Measurements from ENCODE around the gene NPFF.
A peak's percentile ranks its signal among the peaks of the same experiment; 100 is the strongest.

The NPFF gene

GRCh38 chr12:53530920-53531319 lies 23.6 kb upstream of the NPFF start:
- Histone ChIP-seq H3K4me3 (no peak overlapping the region), H3K27me3 (ENCODE audit: low read depth) (no peaks in the 10 kb centered on the region), H3K4me1 (no peaks in the 10 kb centered on the region), H3K9me3 (no peaks in the 10 kb centered on the region), H3K36me3 (replicated peaks) (peaks cover 22% of the 10 kb centered on the region)
- in situ Hi-C loops (cut with MboI; ENCODE audit: low sequenced_read_pairs) = no loop called here
- DNase-seq (ENCODE audit: low spot score in 2 of 2) = no peak

- Histone ChIP-seq H3K27me3 (ENCODE audit: low read depth) (no peaks in the 10 kb centered on the region), H3K4me1 (no peaks in the 10 kb centered on the region), H3K36me3 (replicated peaks) (peaks cover 22% of the 10 kb centered on the region), H3K4me3 (no peak overlapping the region), H3K9me3 (no peaks in the 10 kb centered on the region)
- in situ Hi-C loops (cut with MboI; ENCODE audit: low sequenced_read_pairs) = no loop called here
- DNase-seq (ENCODE audit: low spot score in 2 of 2) = no peak
Measured at GRCh38 chr12:53530061-53530460, 22.8 kb upstream of the NPFF start.

GRCh38 chr12:53524476-53524875 lies 17.2 kb upstream of the NPFF start:
- Histone ChIP-seq H3K9me3 (no peaks in the 10 kb centered on the region), H3K4me1 (no peaks in the 10 kb centered on the region), H3K27me3 (ENCODE audit: low read depth) (no peaks in the 10 kb centered on the region), H3K36me3 (replicated peaks) (peaks cover 6% of the 10 kb centered on the region), H3K4me3 (no peak overlapping the region)
- in situ Hi-C loops (cut with MboI; ENCODE audit: low sequenced_read_pairs) = no loop called here
- DNase-seq (ENCODE audit: low spot score in 2 of 2) = no peak

GRCh38 chr12:53523131-53523530 lies 15.8 kb upstream of the NPFF start:
- Histone ChIP-seq H3K9me3 (no peaks in the 10 kb centered on the region), H3K36me3 (replicated peaks) (peaks cover 6% of the 10 kb centered on the region), H3K27me3 (ENCODE audit: low read depth) (no peaks in the 10 kb centered on the region), H3K4me1 (no peaks in the 10 kb centered on the region), H3K4me3 (no peak overlapping the region)
- in situ Hi-C loops (cut with MboI; ENCODE audit: low sequenced_read_pairs) = no loop called here
- no peak for DNase-seq (ENCODE audit: low spot score in 2 of 2)

- in situ Hi-C loops (cut with MboI; ENCODE audit: low sequenced_read_pairs) = loop anchor here (10.0 kb wide), 1 partner anchor 314 kb away; the partner anchor contains the start of gene ITGB7
- Histone ChIP-seq H3K4me3 (no peak overlapping the region), H3K27me3 (ENCODE audit: low read depth) (no peaks in the 10 kb centered on the region), H3K36me3 (replicated peaks) (peaks cover 20% of the 10 kb centered on the region), H3K4me1 (no peaks in the 10 kb centered on the region), H3K9me3 (no peaks in the 10 kb centered on the region)
- DNase-seq (ENCODE audit: low spot score in 2 of 2) = no peak
Measured at GRCh38 chr12:53518381-53518780, 11.1 kb upstream of the NPFF start.

- no peaks in the 10 kb centered on the region for H3K9me3 ChIP-seq
- no peak overlapping the region for H3K4me3 ChIP-seq
- H3K27me3 ChIP-seq (ENCODE audit: low read depth) = no peaks in the 10 kb centered on the region
- in situ Hi-C loops (cut with MboI; ENCODE audit: low sequenced_read_pairs) = loop anchor here (10.0 kb wide), 1 partner anchor 312 kb away; the partner anchor contains the start of gene ITGB7
- no peaks in the 10 kb centered on the region for H3K4me1 ChIP-seq
- H3K36me3 ChIP-seq (replicated peaks) = peaks cover 13% of the 10 kb centered on the region
- DNase-seq (ENCODE audit: low spot score in 2 of 2) = no peak
Measured at GRCh38 chr12:53516758-53517455, 9.6 kb upstream of the NPFF start.

GRCh38 chr12:53515291-53515680 lies 8.0 kb upstream of the NPFF start:
- Histone ChIP-seq H3K4me3 (no peak overlapping the region), H3K27me3 (ENCODE audit: low read depth) (no peaks in the 10 kb centered on the region), H3K36me3 (replicated peaks) (peaks cover 13% of the 10 kb centered on the region), H3K4me1 (no peaks in the 10 kb centered on the region), H3K9me3 (no peaks in the 10 kb centered on the region)
- in situ Hi-C loops (cut with MboI; ENCODE audit: low sequenced_read_pairs) = loop anchor here (10.0 kb wide), 1 partner anchor 310 kb away; the partner anchor contains the start of gene ITGB7
- DNase-seq (ENCODE audit: low spot score in 2 of 2) = no peak

- Histone ChIP-seq H3K4me1 (no peaks in the 10 kb centered on the region), H3K27me3 (ENCODE audit: low read depth) (no peaks in the 10 kb centered on the region), H3K4me3 (no peak overlapping the region), H3K9me3 (no peaks in the 10 kb centered on the region), H3K36me3 (replicated peaks) (peaks cover 13% of the 10 kb centered on the region)
- in situ Hi-C loops (cut with MboI; ENCODE audit: low sequenced_read_pairs) = loop anchor here (10.0 kb wide), 1 partner anchor 310 kb away; the partner anchor contains the start of gene ITGB7
- DNase-seq (ENCODE audit: low spot score in 2 of 2) = no peak
Measured at GRCh38 chr12:53514628-53515290, 7.5 kb upstream of the NPFF start.

GRCh38 chr12:53513712-53514410 lies 6.6 kb upstream of the NPFF start:
- DNase-seq (ENCODE audit: low spot score in 2 of 2) = no peak
- Histone ChIP-seq H3K4me1 (no peaks in the 10 kb centered on the region), H3K4me3 (no peak overlapping the region), H3K9me3 (no peaks in the 10 kb centered on the region), H3K27me3 (ENCODE audit: low read depth) (no peaks in the 10 kb centered on the region), H3K36me3 (replicated peaks) (peaks cover 13% of the 10 kb centered on the region)
- in situ Hi-C loops (cut with MboI; ENCODE audit: low sequenced_read_pairs) = loop anchor here (10.0 kb wide), 1 partner anchor 309 kb away; the partner anchor contains the start of gene ITGB7

GRCh38 chr12:53510181-53510812 lies 3.0 kb upstream of the NPFF start:
- Histone ChIP-seq H3K4me3 (no peak overlapping the region), H3K36me3 (replicated peaks) (peaks cover 17% of the 10 kb centered on the region), H3K4me1 (no peaks in the 10 kb centered on the region), H3K9me3 (no peaks in the 10 kb centered on the region), H3K27me3 (ENCODE audit: low read depth) (no peaks in the 10 kb centered on the region)
- DNase-seq (ENCODE audit: low spot score in 2 of 2) = no peak
- in situ Hi-C loops (cut with MboI; ENCODE audit: low sequenced_read_pairs) = loop anchor here (10.0 kb wide), 1 partner anchor 305 kb away; the partner anchor contains the start of gene ITGB7

GRCh38 chr12:53508534-53509170 lies 1.4 kb upstream of the NPFF start:
- H3K4me1 ChIP-seq = no peaks in the 10 kb centered on the region
- peak; percentile 79 to 91 for DNase-seq (ENCODE audit: low spot score in 2 of 2)
- no peaks in the 10 kb centered on the region for H3K27me3 ChIP-seq (ENCODE audit: low read depth)
- H3K36me3 ChIP-seq (replicated peaks) = peaks cover 16% of the 10 kb centered on the region
- no peaks in the 10 kb centered on the region for H3K9me3 ChIP-seq
- in situ Hi-C loops (cut with MboI; ENCODE audit: low sequenced_read_pairs) = loop anchor here (10.0 kb wide), 1 partner anchor 184 kb away; the partner anchor contains the start of gene AAAS
- H3K4me3 ChIP-seq = no peak overlapping the region

GRCh38 chr12:53507603-53507885 lies 260 bp upstream of the NPFF start:
- no peak for DNase-seq (ENCODE audit: low spot score in 2 of 2)
- H3K4me1 ChIP-seq = no peaks in the 10 kb centered on the region
- H3K36me3 ChIP-seq (replicated peaks) = peaks cover 16% of the 10 kb centered on the region
- no peaks in the 10 kb centered on the region for H3K9me3 ChIP-seq
- in situ Hi-C loops (cut with MboI; ENCODE audit: low sequenced_read_pairs) = loop anchor here (10.0 kb wide), 1 partner anchor 183 kb away; the partner anchor contains the start of gene AAAS
- no peaks in the 10 kb centered on the region for H3K27me3 ChIP-seq (ENCODE audit: low read depth)
- no peak overlapping the region for H3K4me3 ChIP-seq

- no peaks in the 10 kb centered on the region for H3K27me3 ChIP-seq (ENCODE audit: low read depth)
- peaks cover 16% of the 10 kb centered on the region for H3K36me3 ChIP-seq (replicated peaks)
- no peak for DNase-seq (ENCODE audit: low spot score in 2 of 2)
- in situ Hi-C loops (cut with MboI; ENCODE audit: low sequenced_read_pairs) = loop anchor here (10.0 kb wide), 1 partner anchor 182 kb away; the partner anchor contains the start of gene AAAS
- H3K4me1 ChIP-seq = peaks cover 8% of the 10 kb centered on the region; the same call in 1 of the 2 replicates
- no peaks in the 10 kb centered on the region for H3K9me3 ChIP-seq
- H3K4me3 ChIP-seq = no peak overlapping the region
Measured at GRCh38 chr12:53506450-53506785, 866 bp downstream of the NPFF start.

Measured in HAP-1 (cell line).